ENCODE data around the gene TNFSF12. TPM values are rescaled to one million over a fixed set of nuclear protein-coding genes. Genes with fewer than 3 reads are reported as not detected.
A peak's percentile ranks its signal among the peaks of the same experiment; 100 is the strongest.

The TNFSF12 gene
- total and polyA plus RNA-seq, 9 of the 15 experiments (the other 6 are each of a cell fraction or from before 2014, with no cell fraction given) = 0.03 to 0.95 (median 0.19) TPM; not detected in 3

GRCh38 chr17:7583253-7584109 lies 34.6 kb downstream of the TNFSF12 start, which contains the start of gene MPDU1 (continued):
- TF ChIP-seq, protein P1, sequence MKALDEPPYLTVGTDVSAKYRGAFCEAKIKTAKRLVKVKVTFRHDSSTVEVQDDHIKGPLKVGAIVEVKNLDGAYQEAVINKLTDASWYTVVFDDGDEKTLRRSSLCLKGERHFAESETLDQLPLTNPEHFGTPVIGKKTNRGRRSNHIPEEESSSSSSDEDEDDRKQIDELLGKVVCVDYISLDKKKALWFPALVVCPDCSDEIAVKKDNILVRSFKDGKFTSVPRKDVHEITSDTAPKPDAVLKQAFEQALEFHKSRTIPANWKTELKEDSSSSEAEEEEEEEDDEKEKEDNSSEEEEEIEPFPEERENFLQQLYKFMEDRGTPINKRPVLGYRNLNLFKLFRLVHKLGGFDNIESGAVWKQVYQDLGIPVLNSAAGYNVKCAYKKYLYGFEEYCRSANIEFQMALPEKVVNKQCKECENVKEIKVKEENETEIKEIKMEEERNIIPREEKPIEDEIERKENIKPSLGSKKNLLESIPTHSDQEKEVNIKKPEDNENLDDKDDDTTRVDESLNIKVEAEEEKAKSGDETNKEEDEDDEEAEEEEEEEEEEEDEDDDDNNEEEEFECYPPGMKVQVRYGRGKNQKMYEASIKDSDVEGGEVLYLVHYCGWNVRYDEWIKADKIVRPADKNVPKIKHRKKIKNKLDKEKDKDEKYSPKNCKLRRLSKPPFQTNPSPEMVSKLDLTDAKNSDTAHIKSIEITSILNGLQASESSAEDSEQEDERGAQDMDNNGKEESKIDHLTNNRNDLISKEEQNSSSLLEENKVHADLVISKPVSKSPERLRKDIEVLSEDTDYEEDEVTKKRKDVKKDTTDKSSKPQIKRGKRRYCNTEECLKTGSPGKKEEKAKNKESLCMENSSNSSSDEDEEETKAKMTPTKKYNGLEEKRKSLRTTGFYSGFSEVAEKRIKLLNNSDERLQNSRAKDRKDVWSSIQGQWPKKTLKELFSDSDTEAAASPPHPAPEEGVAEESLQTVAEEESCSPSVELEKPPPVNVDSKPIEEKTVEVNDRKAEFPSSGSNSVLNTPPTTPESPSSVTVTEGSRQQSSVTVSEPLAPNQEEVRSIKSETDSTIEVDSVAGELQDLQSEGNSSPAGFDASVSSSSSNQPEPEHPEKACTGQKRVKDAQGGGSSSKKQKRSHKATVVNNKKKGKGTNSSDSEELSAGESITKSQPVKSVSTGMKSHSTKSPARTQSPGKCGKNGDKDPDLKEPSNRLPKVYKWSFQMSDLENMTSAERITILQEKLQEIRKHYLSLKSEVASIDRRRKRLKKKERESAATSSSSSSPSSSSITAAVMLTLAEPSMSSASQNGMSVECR (CRISPR knock-in tag; IDR thresholded peaks at IDR 0.05) = peak; percentile 66; the same call in 1 of the 2 replicates
- TF ChIP-seq FOXA3 (CRISPR knock-in tag; conservative IDR thresholded peaks at IDR 0.05 in 1 of 2, IDR thresholded peaks at IDR 0.05 in 1 of 2) = no peak; a peak in 1 of 4 replicates
- no peak for TF ChIP-seq SFPQ (IDR thresholded peaks at IDR 0.05; ENCODE audit: low read depth, low read length)
- no peak for TF ChIP-seq ATF4 (CRISPR knock-in tag; IDR thresholded peaks at IDR 0.05)
- 0 out of 2 replicates have a peak, but pooled peaks have one; percentile 33 for TF ChIP-seq EHMT2 (IDR thresholded peaks at IDR 0.05)
- TF ChIP-seq POLR2AphosphoS5 (IDR thresholded peaks at IDR 0.05; ENCODE audit: control insufficient read depth, insufficient read depth, low read depth, low read length) = peak; percentile 32; the same call in 1 of the 2 replicates
- no peak for TF ChIP-seq NR0B1 (IDR thresholded peaks at IDR 0.05; ENCODE audit: partially characterized antibody)
- TF ChIP-seq, protein P2, sequence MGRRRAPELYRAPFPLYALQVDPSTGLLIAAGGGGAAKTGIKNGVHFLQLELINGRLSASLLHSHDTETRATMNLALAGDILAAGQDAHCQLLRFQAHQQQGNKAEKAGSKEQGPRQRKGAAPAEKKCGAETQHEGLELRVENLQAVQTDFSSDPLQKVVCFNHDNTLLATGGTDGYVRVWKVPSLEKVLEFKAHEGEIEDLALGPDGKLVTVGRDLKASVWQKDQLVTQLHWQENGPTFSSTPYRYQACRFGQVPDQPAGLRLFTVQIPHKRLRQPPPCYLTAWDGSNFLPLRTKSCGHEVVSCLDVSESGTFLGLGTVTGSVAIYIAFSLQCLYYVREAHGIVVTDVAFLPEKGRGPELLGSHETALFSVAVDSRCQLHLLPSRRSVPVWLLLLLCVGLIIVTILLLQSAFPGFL (CRISPR knock-in tag; IDR thresholded peaks at IDR 0.05) = no peak
- TF ChIP-seq ZNF282 (CRISPR knock-in tag; IDR thresholded peaks at IDR 0.05) = 0 out of 2 replicates have a peak, but pooled peaks have one; percentile 11
- TF ChIP-seq SUPT5H (IDR thresholded peaks at IDR 0.05) = peak; percentile 79
- no peak for TF ChIP-seq DDX20 (tag; IDR thresholded peaks at IDR 0.05; ENCODE audit: low read depth)
- no peak for TF ChIP-seq ZNF217 (CRISPR knock-in tag; IDR thresholded peaks at IDR 0.05)
- no peak for TF ChIP-seq SMARCA5 (IDR thresholded peaks at IDR 0.05)
- TF ChIP-seq CCNT2 (IDR thresholded peaks at IDR 0.05; ENCODE audit: borderline replicate concordance, extremely low read depth, insufficient read length, low read depth, low read length) = peak; percentile 62
- peak; percentile 75 for TF ChIP-seq NR2C2 (CRISPR knock-in tag; IDR thresholded peaks at IDR 0.05)
- TF ChIP-seq NR2C2 (tag; IDR thresholded peaks at IDR 0.05) = peak; percentile 66
- no peak for TF ChIP-seq DPF2 (IDR thresholded peaks at IDR 0.05)
